HAP-1 (cell line): ENCODE results near the gene TBXAS1.
"Not testable (repeated sequence)": the region's sequence is repeated elsewhere in the genome, so short reads cannot be mapped to it uniquely, and the experiment has no call there.

Experiments used
- DNase-seq, 2 experiments: peaks; one replicate each; pipeline ENCODE4 v3.0.0-alpha.2; 2016 to 2020; ENCODE audit warnings: low spot score in 2 of 2
- H3K27me3 ChIP-seq: fragments of 250-450 bp; sonication (Bioruptor Pico); 2 replicates; pipeline ENCODE4 v1.5.1; 2020; ENCODE audit warnings: low read depth, mild to moderate bottlenecking, moderate library complexity
- H3K36me3 ChIP-seq: fragments of 250-450 bp; sonication (Bioruptor Pico); replicated peaks from 2 replicates; pipeline ENCODE4 v1.5.1; 2020; ENCODE audit warnings: mild to moderate bottlenecking
- H3K4me1 ChIP-seq: fragments of 250-450 bp; sonication (Bioruptor Pico); 2 replicates; pipeline ENCODE4 v1.5.1; 2020; ENCODE audit warnings: mild to moderate bottlenecking
- H3K4me3 ChIP-seq: fragments of 250-450 bp; sonication (Bioruptor Pico); 2 replicates; pipeline ENCODE4 v1.5.1; 2020; ENCODE audit warnings: mild to moderate bottlenecking, moderate library complexity
- H3K9me3 ChIP-seq: fragments of 250-450 bp; sonication (Bioruptor Pico); 2 replicates; pipeline ENCODE4 v1.5.1; 2020; ENCODE audit warnings: mild to moderate bottlenecking, moderate library complexity
- in situ Hi-C: fragments of 300-500 bp; cut with MboI; formaldehyde crosslinking; loops from 3 replicates; pipeline ENCODE4 v1.14.3; 2020; ENCODE audit warnings: low sequenced_read_pairs, inconsistent platforms, mixed read lengths

TBXAS1 gene

DNA sequence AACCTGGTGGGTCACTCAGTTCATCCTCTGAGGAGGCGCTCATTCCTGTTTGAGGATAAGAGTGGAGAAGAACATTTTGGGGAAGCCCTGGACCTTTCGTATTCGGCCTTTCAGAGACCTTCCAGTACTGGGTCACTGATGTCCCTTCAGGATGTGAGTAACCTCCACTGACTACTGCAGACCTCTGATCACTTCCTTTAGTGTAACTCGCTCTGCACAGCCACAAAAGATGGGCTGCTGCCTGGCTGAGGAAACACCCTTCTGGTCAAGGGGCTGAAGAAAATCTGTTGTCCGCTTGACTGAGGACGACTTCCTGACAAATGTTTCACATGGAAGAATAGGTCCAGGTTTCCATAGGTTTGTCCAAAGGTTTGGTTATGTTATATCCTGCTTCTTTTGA is 15.9 kb upstream of the TBXAS1 start:
- H3K27me3 ChIP-seq = no peaks in the 10 kb centered on the region; the same call in 1 of the 2 replicates
- H3K9me3 ChIP-seq = no peaks in the 10 kb centered on the region
- no peaks in the 10 kb centered on the region for H3K36me3 ChIP-seq
- no peaks in the 10 kb centered on the region for H3K4me1 ChIP-seq
- in situ Hi-C loops = no loop called here
- no peak overlapping the region for H3K4me3 ChIP-seq
- DNase-seq = no peak

- DNase-seq = no peak
- no peaks in the 10 kb centered on the region; the same call in 1 of the 2 replicates for H3K27me3 ChIP-seq
- H3K36me3 ChIP-seq = no peaks in the 10 kb centered on the region
- no peak overlapping the region for H3K4me3 ChIP-seq
- no peaks in the 10 kb centered on the region for H3K4me1 ChIP-seq
- H3K9me3 ChIP-seq = no peaks in the 10 kb centered on the region
- in situ Hi-C loops = no loop called here
Measured at GRCh38 chr7:139813689-139814088, 15.4 kb upstream of the TBXAS1 start.

- H3K4me1 ChIP-seq = no peaks in the 10 kb centered on the region
- no peak for DNase-seq
- in situ Hi-C loops = no loop called here
- H3K9me3 ChIP-seq = no peaks in the 10 kb centered on the region
- H3K4me3 ChIP-seq = no peak overlapping the region
- H3K36me3 ChIP-seq = no peaks in the 10 kb centered on the region
- H3K27me3 ChIP-seq = no peaks in the 10 kb centered on the region
Measured at GRCh38 chr7:139817249-139817648, 11.8 kb upstream of the TBXAS1 start.

DNA sequence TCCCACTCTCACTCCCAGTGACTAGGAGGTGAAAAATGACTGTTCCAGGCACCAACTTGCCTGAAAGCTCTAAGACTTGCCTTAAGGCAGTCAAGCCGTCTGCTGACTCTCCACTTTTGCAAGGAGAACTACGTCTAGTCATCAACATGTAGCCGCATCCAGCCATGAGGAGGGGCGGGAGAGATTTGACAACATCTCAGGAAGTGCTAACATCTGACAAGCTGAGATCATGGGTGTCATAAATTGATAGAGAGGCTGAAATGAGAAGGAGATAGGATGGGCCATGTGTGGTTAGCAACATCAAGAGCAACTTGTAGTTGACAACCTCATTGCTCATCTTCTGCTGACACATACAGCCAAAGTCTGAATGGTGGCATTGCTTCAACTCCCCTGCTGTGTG is 9.0 kb upstream of the TBXAS1 start:
- Histone ChIP-seq H3K9me3 (no peaks in the 10 kb centered on the region), H3K36me3 (no peaks in the 10 kb centered on the region), H3K4me3 (no peak overlapping the region), H3K27me3 (no peaks in the 10 kb centered on the region), H3K4me1 (no peaks in the 10 kb centered on the region)
- no peak for DNase-seq
- in situ Hi-C loops = no loop called here

GRCh38 chr7:139821349-139822105 is 7.5 kb upstream of the TBXAS1 start:
- in situ Hi-C loops = no loop called here
- no peaks in the 10 kb centered on the region for H3K4me1 ChIP-seq
- no peak overlapping the region for H3K4me3 ChIP-seq
- DNase-seq = no peak
- H3K9me3 ChIP-seq = no peaks in the 10 kb centered on the region
- no peaks in the 10 kb centered on the region for H3K36me3 ChIP-seq
- H3K27me3 ChIP-seq = peaks cover 9% of the 10 kb centered on the region; the same call in 1 of the 2 replicates

GRCh38 chr7:139822855-139823254 is 6.2 kb upstream of the TBXAS1 start:
- Histone ChIP-seq H3K9me3 (no peaks in the 10 kb centered on the region), H3K4me1 (no peaks in the 10 kb centered on the region), H3K36me3 (no peaks in the 10 kb centered on the region), H3K27me3 (peaks cover 9% of the 10 kb centered on the region; the same call in 1 of the 2 replicates), H3K4me3 (no peak overlapping the region)
- DNase-seq = no peak
- in situ Hi-C loops = no loop called here

DNA sequence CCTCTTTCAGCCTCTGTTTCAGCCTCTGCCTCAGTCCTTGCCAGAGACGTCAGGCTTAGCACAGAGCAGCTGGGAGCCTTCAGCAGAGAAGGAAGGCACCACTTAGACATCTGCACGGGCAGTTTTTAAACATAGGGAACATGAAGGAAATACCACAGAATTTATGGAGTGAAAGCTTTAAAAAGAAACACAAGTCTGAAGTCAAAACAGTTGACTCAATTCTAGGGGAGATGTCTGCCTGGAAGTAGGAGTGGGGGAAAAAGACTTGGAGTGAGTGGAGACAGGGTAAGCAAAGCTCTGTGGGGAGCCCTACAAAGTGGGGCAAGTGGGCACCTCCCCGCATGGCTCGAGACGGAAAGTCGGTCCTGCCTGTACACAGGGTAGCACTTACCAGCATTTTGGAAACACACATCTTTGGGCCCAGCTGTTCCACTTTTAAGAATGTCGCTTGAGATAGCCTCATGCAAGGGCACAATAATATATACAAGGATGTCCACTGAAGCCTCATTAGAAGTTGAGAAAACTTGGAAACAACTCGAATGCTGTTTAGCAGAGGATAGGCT is 5.0 kb upstream of the TBXAS1 start:
- no peaks in the 10 kb centered on the region for H3K9me3 ChIP-seq
- H3K27me3 ChIP-seq = peaks cover 9% of the 10 kb centered on the region; the same call in 1 of the 2 replicates
- H3K36me3 ChIP-seq = no peaks in the 10 kb centered on the region
- no peaks in the 10 kb centered on the region for H3K4me1 ChIP-seq
- DNase-seq = no peak
- in situ Hi-C loops = no loop called here
- H3K4me3 ChIP-seq = no peak overlapping the region

DNA sequence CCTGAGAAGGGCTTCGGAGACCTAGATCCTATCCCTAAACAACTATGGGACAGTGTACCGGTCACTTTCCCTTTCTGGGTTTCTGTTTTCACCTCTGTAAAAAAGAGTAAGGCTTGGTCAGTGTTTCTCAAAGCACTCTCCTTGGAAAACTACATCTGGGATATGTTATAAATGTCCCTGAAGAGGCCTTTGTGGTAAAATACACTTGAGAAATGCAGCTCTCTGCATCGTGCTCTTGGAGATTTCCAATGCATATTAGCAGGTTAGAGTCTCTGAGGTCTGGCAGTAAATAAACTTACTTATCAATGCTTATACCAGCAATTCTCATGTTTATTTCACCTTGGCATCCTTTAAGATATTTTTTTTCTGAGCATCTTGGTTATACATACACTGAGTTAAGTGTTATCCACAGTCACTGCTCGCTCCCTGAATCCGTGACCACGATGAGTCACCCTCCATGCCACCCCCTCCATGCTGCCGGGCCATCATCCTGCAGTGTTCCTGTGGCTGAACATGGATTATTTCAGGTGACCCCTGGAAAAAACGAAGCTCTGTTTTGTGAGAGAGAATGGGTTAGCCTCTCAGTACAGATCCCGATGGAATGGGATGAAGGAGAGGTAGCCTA is 3.3 kb upstream of the TBXAS1 start:
- Histone ChIP-seq H3K4me3 (no peak overlapping the region), H3K4me1 (peaks cover 8% of the 10 kb centered on the region), H3K36me3 (no peaks in the 10 kb centered on the region), H3K9me3 (no peaks in the 10 kb centered on the region), H3K27me3 (peaks cover 9% of the 10 kb centered on the region; the same call in 1 of the 2 replicates)
- in situ Hi-C loops = no loop called here
- DNase-seq = no peak

- H3K9me3 ChIP-seq = no peaks in the 10 kb centered on the region
- H3K4me3 ChIP-seq = no peak overlapping the region
- H3K4me1 ChIP-seq = peaks cover 8% of the 10 kb centered on the region
- DNase-seq = no peak
- H3K36me3 ChIP-seq = no peaks in the 10 kb centered on the region
- in situ Hi-C loops = no loop called here
- H3K27me3 ChIP-seq = peaks cover 9% of the 10 kb centered on the region; the same call in 1 of the 2 replicates
Measured at GRCh38 chr7:139827042-139827441, 2.0 kb upstream of the TBXAS1 start.

- Histone ChIP-seq H3K27me3 (peaks cover 9% of the 10 kb centered on the region; the same call in 1 of the 2 replicates), H3K4me3 (no peak overlapping the region), H3K9me3 (no peaks in the 10 kb centered on the region), H3K4me1 (peaks cover 8% of the 10 kb centered on the region), H3K36me3 (no peaks in the 10 kb centered on the region)
- DNase-seq = no peak
- in situ Hi-C loops = no loop called here
Measured at GRCh38 chr7:139828446-139828845, 618 bp upstream of the TBXAS1 start.

DNA sequence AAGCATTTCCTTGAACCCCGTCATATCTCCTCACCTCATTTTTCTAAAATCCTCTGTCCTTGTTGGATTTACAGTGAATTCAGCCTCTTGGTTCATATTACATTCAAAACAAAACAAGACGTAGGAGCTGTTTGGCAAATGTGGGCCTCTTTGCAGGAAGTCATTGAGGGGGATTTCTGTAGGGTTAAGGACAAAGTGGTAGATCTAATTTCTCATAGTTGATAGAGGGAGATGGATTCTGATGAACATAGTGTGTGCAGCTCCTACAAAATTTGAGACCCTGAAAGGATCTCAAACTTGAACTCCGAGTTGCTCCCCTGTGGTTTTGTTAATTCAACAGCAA is 682 bp downstream of the TBXAS1 start:
- in situ Hi-C loops = no loop called here
- no peak overlapping the region for H3K4me3 ChIP-seq
- no peaks in the 10 kb centered on the region for H3K36me3 ChIP-seq
- peaks cover 9% of the 10 kb centered on the region; the same call in 1 of the 2 replicates for H3K27me3 ChIP-seq
- no peak for DNase-seq
- H3K4me1 ChIP-seq = peaks cover 8% of the 10 kb centered on the region
- H3K9me3 ChIP-seq = no peaks in the 10 kb centered on the region

DNA sequence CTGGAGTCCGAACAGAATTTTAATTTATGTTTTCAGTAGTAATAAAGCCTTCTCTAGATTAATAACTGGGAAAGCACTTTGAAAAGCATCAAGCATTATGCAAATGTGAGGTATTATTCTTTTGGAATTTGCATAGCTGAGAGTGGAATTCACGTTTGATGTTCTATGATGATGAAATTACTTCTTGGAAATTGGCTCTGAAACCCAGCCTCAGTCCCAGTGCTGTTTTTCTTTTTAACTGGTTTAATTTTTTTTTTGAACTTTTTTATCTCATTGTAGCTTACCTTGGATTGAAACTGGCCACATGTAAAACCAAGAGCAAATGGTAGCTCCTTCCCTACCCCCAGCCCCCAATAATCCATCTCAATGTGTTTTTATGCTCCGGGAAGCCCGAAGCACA is 1.2 kb downstream of the TBXAS1 start:
- no peak overlapping the region for H3K4me3 ChIP-seq
- no peaks in the 10 kb centered on the region for H3K9me3 ChIP-seq
- H3K36me3 ChIP-seq = no peaks in the 10 kb centered on the region
- in situ Hi-C loops = no loop called here
- no peak for DNase-seq
- H3K4me1 ChIP-seq = peaks cover 8% of the 10 kb centered on the region
- H3K27me3 ChIP-seq = peaks cover 9% of the 10 kb centered on the region; the same call in 1 of the 2 replicates

- Histone ChIP-seq H3K4me3 (no peak overlapping the region), H3K9me3 (no peaks in the 10 kb centered on the region), H3K36me3 (no peaks in the 10 kb centered on the region), H3K4me1 (peaks cover 8% of the 10 kb centered on the region), H3K27me3 (peaks cover 5% of the 10 kb centered on the region; the same call in 1 of the 2 replicates)
- no peak for DNase-seq
- in situ Hi-C loops = no loop called here
Measured at GRCh38 chr7:139830782-139831501, 1.9 kb downstream of the TBXAS1 start.

GRCh38 chr7:139835848-139836247 is 6.8 kb downstream of the TBXAS1 start:
- H3K4me3 ChIP-seq, H3K27me3 ChIP-seq, H3K36me3 ChIP-seq, in situ Hi-C loops, H3K9me3 ChIP-seq, H3K4me1 ChIP-seq, DNase-seq: not testable (repeated sequence)
